Stomach (tissue), 9 donors: ENCODE results near the gene SBDS. TPM values are rescaled to one million over a fixed set of nuclear protein-coding genes. Genes with fewer than 3 reads are reported as not detected.
A peak's percentile ranks its signal among the peaks of the same experiment; 100 is the strongest.

Experiments used
- DNase-seq, 2 donors: peaks; one replicate each; pipeline versions ENCODE4 v3.0.0 to v3.0.0-alpha.2; 2013 to 2019
- H3K27ac ChIP-seq, 5 donors: fragments of 200-600 bp in 4 of 5; sonication (generic) in 4 of 5; one replicate each; pipeline ENCODE4 v1.5.1; 2013 to 2019; ENCODE audit warnings: mild to moderate bottlenecking in 1 of 5, moderate library complexity in 1 of 5
- H3K27me3 ChIP-seq, 3 donors: fragments of 200-600 bp; sonication (generic); one replicate each; pipeline ENCODE4 v1.5.1; 2017 to 2019; ENCODE audit warnings: mixed run types in 1 of 3
- H3K36me3 ChIP-seq, 4 donors: fragments of 200-600 bp; sonication (generic); 1 replicate in 3 of 4; 2 replicates in 1 of 4; pipeline ENCODE4 v1.5.1; 2016 to 2019
- H3K4me1 ChIP-seq, 4 donors: fragments of 200-600 bp; sonication (generic); one replicate each; pipeline ENCODE4 v1.5.1; 2016 to 2019
- H3K4me3 ChIP-seq, 4 donors: fragments of 200-600 bp; sonication (generic) in 3 of 4; one replicate each; pipeline ENCODE4 v1.5.1; 2016 to 2019; ENCODE audit warnings: mild to moderate bottlenecking in 1 of 4
- H3K9me3 ChIP-seq, 4 donors: fragments of 200-600 bp; sonication (generic); one replicate each; pipeline ENCODE4 v1.5.1; 2016 to 2019
- CTCF ChIP-seq, 7 experiments: fragments of 450-650 bp in 4 of 7; fragments of 200-600 bp in 3 of 7; sonication (generic) in 3 of 7; IDR thresholded peaks; one replicate each; pipeline ENCODE4 v1.5.1; 2016 to 2019; ENCODE audit warnings: antibody characterized with exemption in 7 of 7, control low read depth in 2 of 7, mild to moderate bottlenecking in 1 of 7
- EP300 ChIP-seq: sonication (generic); formaldehyde crosslinking; IDR thresholded peaks from one replicate; pipeline ENCODE4 v1.6.1; 2017; ENCODE audit warnings: antibody characterized with exemption
- POLR2A ChIP-seq, 4 donors: fragments of 450-650 bp; IDR thresholded peaks; one replicate each; pipeline ENCODE4 v1.6.1; 2016; ENCODE audit warnings: antibody characterized with exemption in 4 of 4, control low read depth in 2 of 4, mild to moderate bottlenecking in 1 of 4, moderate library complexity in 1 of 4
- POLR2AphosphoS5 ChIP-seq, 3 donors: sonication (generic); formaldehyde crosslinking; IDR thresholded peaks; one replicate each; pipeline ENCODE4 v1.6.1; 2016; ENCODE audit warnings: antibody characterized with exemption in 3 of 3
- WGBS, 5 donors: extraction: QIAGEN DNeasy Blood & Tissue Kit in 3 of 5; methylation state at CpG; one replicate each; pipeline versions ENCODE4 v1.1.5 to v1.1.7; 2013 to 2018; 5-methylcytosine and 5-hydroxymethylcytosine counted together
- intact Hi-C: fragments of 100-400 bp; cut with DNase I; formaldehyde crosslinking; loops from one replicate; pipeline ENCODE4 v1.15.1; 2023; ENCODE audit warnings: low total_unique reads
- polyA plus RNA-seq, 3 donors: library from polyadenylated mRNA; stranded (reverse); fragments of 200-250 nt; gene quantifications; one replicate each; pipeline ENCODE4 v1.2.3, GENCODE V29; 2013
- total RNA-seq, 5 donors: library from RNA; depleted of rRNA; stranded (reverse); fragments of >200 nt; gene quantifications; one replicate each; pipeline versions ENCODE4 v1.1.0 to v1.2.3, GENCODE V29; 2014 to 2016
- donor health status: healthy with polysubstance abuse.
- donor health status: Bipolar disorder and iron deficiency.
- donor health status: healthy.

Gene SBDS
- total and polyA plus RNA-seq, 8 donors, result 93.2 to 192 (median 112) TPM

DNA sequence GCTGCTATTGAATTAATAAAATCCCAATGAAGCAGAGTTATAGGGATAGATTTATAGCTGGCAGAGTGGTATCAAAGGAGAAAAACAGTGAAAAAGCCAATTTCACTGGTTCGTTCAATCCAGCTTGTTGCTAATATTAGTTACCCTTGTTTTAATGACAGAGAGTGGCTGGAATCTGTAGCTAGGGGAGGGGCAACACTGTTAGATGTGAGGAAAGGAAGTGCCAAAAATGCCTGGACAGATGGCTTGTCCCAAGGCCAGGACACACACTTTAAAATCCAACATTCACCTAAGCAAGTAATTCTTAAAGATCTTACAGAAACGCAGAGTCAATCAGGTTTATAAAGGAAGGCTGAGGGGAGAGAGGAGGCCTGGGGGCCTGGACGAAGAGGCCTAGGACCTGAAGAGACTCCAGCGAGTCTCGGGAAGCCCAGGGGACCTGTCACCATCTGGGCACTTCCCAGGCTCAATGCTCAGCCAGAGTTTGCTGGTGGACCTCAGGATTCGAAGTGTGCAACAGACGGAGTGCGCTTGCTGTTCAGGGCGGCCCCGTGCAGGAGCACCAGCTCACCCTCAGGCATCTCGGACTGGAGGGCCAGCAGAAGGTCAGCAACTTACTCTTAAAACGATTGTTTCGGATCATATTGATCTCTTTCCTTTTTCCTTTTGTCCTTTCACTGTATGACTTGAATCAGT, 37.6 kb downstream of the SBDS start:
- Histone ChIP-seq H3K27ac (peak overlapping the region in 1 of 5 donors; percentile 10), H3K36me3 (peaks cover 49 to 84% (median 80%) of the 10 kb centered on the region in 4 donors), H3K9me3 (no peaks in the 10 kb centered on the region), H3K4me1 (peaks cover under 1 to 23% (median 2%) of the 10 kb centered on the region in 4 donors), H3K27me3 (no peaks in the 10 kb centered on the region), H3K4me3 (no peak overlapping the region)
- intact Hi-C loops, result no loop called here
- 84 to 91% (median 88%) methylated on average over 12 to 13 of the region's 13 CpGs for WGBS, 5 donors
- TF ChIP-seq POLR2A (IDR thresholded peaks at IDR 0.05) (no peak), POLR2AphosphoS5 (IDR thresholded peaks at IDR 0.05) (no peak), EP300 (no peak)
- DNase-seq, result no peak

DNA sequence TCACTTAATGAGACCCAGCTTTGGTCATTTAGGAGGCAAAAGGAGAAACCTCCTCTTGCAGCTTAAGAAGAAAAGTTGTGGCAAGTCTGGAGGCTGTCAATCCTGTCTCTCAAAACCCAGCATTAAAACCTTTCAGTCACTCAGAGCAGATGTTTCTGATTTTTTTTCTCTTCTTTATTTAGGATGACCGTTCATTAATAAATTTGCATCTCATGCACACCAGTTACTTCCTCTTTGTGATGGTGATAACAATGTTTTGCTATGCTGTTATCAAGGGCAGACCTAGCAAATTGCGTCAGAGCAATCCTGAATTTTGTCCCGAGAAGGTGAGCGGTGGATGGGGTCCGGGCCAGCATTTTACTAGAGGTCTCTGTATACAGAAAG, 42.4 kb downstream of the SBDS start:
- 39 to 70% (median 47%) methylated on average over 5 of the region's 5 CpGs for WGBS, 5 donors
- Histone ChIP-seq H3K4me1 (peaks cover 5 to 26% (median 9%) of the 10 kb centered on the region in 4 donors), H3K27me3 (no peaks in the 10 kb centered on the region), H3K36me3 (peaks cover 80 to 100% (median 100%) of the 10 kb centered on the region in 4 donors), H3K4me3 (no peak overlapping the region), H3K9me3 (no peaks in the 10 kb centered on the region), H3K27ac (peak overlapping the region in 2 of 5 donors; percentile 54 to 80)
- no peak for DNase-seq
- intact Hi-C loops, result no loop called here
- TF ChIP-seq CTCF (IDR thresholded peaks at IDR 0.05) (no peak), POLR2A (IDR thresholded peaks at IDR 0.05) (no peak), POLR2AphosphoS5 (IDR thresholded peaks at IDR 0.05) (peak in 1 of 3 donors; percentile 26)

GRCh38 chr7:66952343-66953043, 42.9 kb downstream of the SBDS start:
- 58 to 75% (median 72%) methylated on average over 11 of the region's 11 CpGs for WGBS, 5 donors
- Histone ChIP-seq H3K27me3 (no peaks in the 10 kb centered on the region), H3K27ac (peak overlapping the region in 3 of 5 donors; percentile 27 to 80 (median 54)), H3K36me3 (peaks cover 76 to 100% (median 100%) of the 10 kb centered on the region in 4 donors), H3K4me1 (peaks cover 5 to 22% (median 9%) of the 10 kb centered on the region in 4 donors), H3K9me3 (no peaks in the 10 kb centered on the region), H3K4me3 (no peak overlapping the region)
- intact Hi-C loops, result no loop called here
- TF ChIP-seq EP300, result no peak
- TF ChIP-seq POLR2AphosphoS5 (IDR thresholded peaks at IDR 0.05), result no peak
- TF ChIP-seq CTCF (IDR thresholded peaks at IDR 0.05), result no peak
- TF ChIP-seq POLR2A (IDR thresholded peaks at IDR 0.05), result no peak
- no peak for DNase-seq

GRCh38 chr7:66950763-66951162, 44.6 kb downstream of the SBDS start:
- intact Hi-C loops, result no loop called here
- Histone ChIP-seq H3K9me3 (no peaks in the 10 kb centered on the region), H3K27ac (no peak overlapping the region), H3K4me3 (no peak overlapping the region), H3K4me1 (peaks cover 8 to 39% (median 16%) of the 10 kb centered on the region in 4 donors), H3K27me3 (no peaks in the 10 kb centered on the region), H3K36me3 (peaks cover 67 to 100% (median 99%) of the 10 kb centered on the region in 4 donors)
- DNase-seq, result no peak
- TF ChIP-seq POLR2A (IDR thresholded peaks at IDR 0.05) (no peak), POLR2AphosphoS5 (IDR thresholded peaks at IDR 0.05) (no peak), CTCF (IDR thresholded peaks at IDR 0.05) (no peak), EP300 (no peak)
- WGBS, 5 donors, result 90 to 95% (median 93%) methylated on average over 8 of the region's 8 CpGs
